Natural killer cell (primary cell): Measurements from ENCODE around the gene ERRFI1. TPM values are rescaled to one million over a fixed set of nuclear protein-coding genes. Genes with fewer than 3 reads are reported as not detected.

Experiments
- ATAC-seq, 3 donors: fragments of 150-1000 bp in 2 of 3; fragments of 200-7000 bp in 1 of 3; cut with Tn5 transposase; 1 replicate in 1 of 3; 2 replicates in 2 of 3; pipeline ENCODE4 v1.10.0; 2021; ENCODE audit warnings: mild to moderate bottlenecking in 2 of 3, moderate library complexity in 2 of 3
- DNase-seq, 2 donors: peaks; one replicate each; pipeline versions ENCODE4 v3.0.0 to v3.0.0-alpha.2; 2013 to 2021; ENCODE audit warnings: mixed read lengths in 1 of 2
- H3K27ac ChIP-seq: one replicate; pipeline ENCODE4 v1.5.1; 2013; ENCODE audit warnings: mild to moderate bottlenecking, low read length
- H3K27me3 ChIP-seq: one replicate; pipeline ENCODE4 v1.6.1; 2013; ENCODE audit warnings: low read length; ENCODE audit not compliant: control insufficient read depth, insufficient read depth
- H3K36me3 ChIP-seq: one replicate; pipeline ENCODE4 v1.6.1; 2013; ENCODE audit warnings: low read length; ENCODE audit not compliant: control insufficient read depth, insufficient read depth
- H3K4me1 ChIP-seq: one replicate; pipeline ENCODE4 v1.6.1; 2013; ENCODE audit warnings: low read length; ENCODE audit not compliant: control insufficient read depth, insufficient read depth
- H3K4me3 ChIP-seq: one replicate; pipeline ENCODE4 v1.5.1; 2013; ENCODE audit warnings: low read length
- H3K9me3 ChIP-seq: one replicate; pipeline ENCODE4 v1.6.1; 2013; ENCODE audit warnings: low read length; ENCODE audit not compliant: control insufficient read depth, insufficient read depth
- H3K27ac Mint-ChIP-seq, 2 donors: one replicate each; pipeline ENCODE4 v1.8.0; 2022; ENCODE audit warnings: mild to moderate bottlenecking in 2 of 2, mixed read lengths in 2 of 2, moderate library complexity in 1 of 2
- H3K27me3 Mint-ChIP-seq, 2 donors: one replicate each; pipeline ENCODE4 v1.8.0; 2022; ENCODE audit warnings: low read depth in 2 of 2, mixed read lengths in 2 of 2
- H3K36me3 Mint-ChIP-seq: one replicate; pipeline ENCODE4 v1.8.0; 2022; ENCODE audit warnings: mixed read lengths
- H3K4me1 Mint-ChIP-seq, 2 donors: one replicate each; pipeline ENCODE4 v1.8.0; 2022; ENCODE audit warnings: mixed read lengths in 2 of 2
- H3K4me3 Mint-ChIP-seq: one replicate; pipeline ENCODE4 v1.8.0; 2022; ENCODE audit warnings: mild to moderate bottlenecking, moderate library complexity, mixed read lengths
- H3K9me3 Mint-ChIP-seq, 2 donors: one replicate each; pipeline ENCODE4 v1.8.0; 2022; ENCODE audit warnings: mixed read lengths in 2 of 2
- CTCF ChIP-seq: fragments of 200-600 bp; IDR thresholded peaks from one replicate; pipeline ENCODE4 v1.8.0; 2022; ENCODE audit warnings: antibody characterized with exemption
- WGBS: methylation state at CpG from one replicate; pipeline ENCODE4 v1.1.7; 2013; ENCODE audit warnings: missing lambda C conversion rate; ENCODE audit not compliant: insufficient coverage; 5-methylcytosine and 5-hydroxymethylcytosine counted together
- intact Hi-C: fragments of 100-400 bp; cut with micrococcal nuclease; formaldehyde crosslinking; loops from one replicate; pipeline ENCODE4 v1.14.2; 2022
- total RNA-seq, 4 donors: library from RNA; stranded (reverse); fragments of 120-200 nt in 1 of 4; gene quantifications; one replicate each; pipeline versions ENCODE4 v1.2.3 to v1.2.4, GENCODE V29; 2013 to 2022

Gene ERRFI1
- total RNA-seq, 3 donors from 2014 or later (not counting 1 experiment from before 2014, with no cell fraction given): 2.9 to 4.9 (median 4.0) TPM

GRCh38 chr1:8013399-8013798 is 12.7 kb downstream of the ERRFI1 start:
- Mint-ChIP-seq H3K27me3 (peaks cover 15 to 22% of the 10 kb centered on the region in 2 donors), H3K27ac (no peak overlapping the region), H3K4me1 (peaks cover 0 to 5% of the 10 kb centered on the region in 2 donors), H3K36me3 (no peaks in the 10 kb centered on the region), H3K4me3 (no peak overlapping the region), H3K9me3 (no peaks in the 10 kb centered on the region)
- DNase-seq (no peak), ATAC-seq (no peak)
- 96% methylated on average over 10 of the region's 11 CpGs for WGBS
- TF ChIP-seq CTCF: no peak
- Histone ChIP-seq H3K36me3 (no peaks in the 10 kb centered on the region), H3K27me3 (no peaks in the 10 kb centered on the region), H3K4me1 (no peaks in the 10 kb centered on the region), H3K9me3 (no peaks in the 10 kb centered on the region), H3K4me3 (no peak overlapping the region), H3K27ac (no peak overlapping the region)
- intact Hi-C loops: no loop called here

GRCh38 chr1:8012955-8013354 is 13.2 kb downstream of the ERRFI1 start:
- intact Hi-C loops: no loop called here
- H3K27me3 ChIP-seq: no peaks in the 10 kb centered on the region
- DNase-seq (no peak), ATAC-seq (no peak)
- no peak overlapping the region for H3K4me3 Mint-ChIP-seq
- H3K9me3 ChIP-seq: no peaks in the 10 kb centered on the region
- no peaks in the 10 kb centered on the region for H3K36me3 Mint-ChIP-seq
- H3K36me3 ChIP-seq: no peaks in the 10 kb centered on the region
- no peak overlapping the region for H3K4me3 ChIP-seq
- peaks cover 13 to 22% of the 10 kb centered on the region in 2 donors for H3K27me3 Mint-ChIP-seq
- H3K9me3 Mint-ChIP-seq: no peaks in the 10 kb centered on the region
- no peaks in the 10 kb centered on the region for H3K4me1 ChIP-seq
- peaks cover 0 to 5% of the 10 kb centered on the region in 2 donors for H3K4me1 Mint-ChIP-seq
- TF ChIP-seq CTCF: no peak
- 99% methylated on average over 4 of the region's 4 CpGs for WGBS
- no peak overlapping the region for H3K27ac Mint-ChIP-seq
- no peak overlapping the region for H3K27ac ChIP-seq

- H3K27ac Mint-ChIP-seq: no peak overlapping the region
- H3K4me1 Mint-ChIP-seq: peaks cover 0 to 5% of the 10 kb centered on the region in 2 donors
- Histone ChIP-seq H3K4me1 (no peaks in the 10 kb centered on the region), H3K27ac (no peak overlapping the region), H3K36me3 (no peaks in the 10 kb centered on the region), H3K27me3 (no peaks in the 10 kb centered on the region), H3K9me3 (no peaks in the 10 kb centered on the region), H3K4me3 (no peak overlapping the region)
- intact Hi-C loops: no loop called here
- no peaks in the 10 kb centered on the region for H3K36me3 Mint-ChIP-seq
- 99% methylated on average over 6 of the region's 7 CpGs for WGBS
- TF ChIP-seq CTCF: no peak
- no peak for ATAC-seq
- H3K4me3 Mint-ChIP-seq: no peak overlapping the region
- peaks cover 12 to 19% of the 10 kb centered on the region in 2 donors for H3K27me3 Mint-ChIP-seq
- H3K9me3 Mint-ChIP-seq: no peaks in the 10 kb centered on the region
- DNase-seq: no peak
These were observed 13.9 kb downstream of the ERRFI1 start for GRCh38 chr1:8011923-8012858.
